GM23248 (cell line): ENCODE measurements around the gene POM121C.
"Not testable (repeated sequence)": the region's sequence is repeated elsewhere in the genome, so short reads cannot be mapped to it uniquely, and the experiment has no call there.

Source experiments
- EZH2 ChIP-seq: fragments of 200-600 bp; sonication (generic); IDR thresholded peaks from 2 replicates; pipeline ENCODE4 v1.6.1; 2018; ENCODE audit warnings: antibody characterized with exemption, mild to moderate bottlenecking; ENCODE audit not compliant: insufficient read depth, poor library complexity, severe bottlenecking
- EZH2phosphoT487 ChIP-seq: fragments of 200-600 bp; sonication (generic); IDR thresholded peaks from 2 replicates; pipeline ENCODE4 v1.6.1; 2018; ENCODE audit warnings: antibody characterized with exemption, moderate library complexity, mild to moderate bottlenecking, low read depth; ENCODE audit not compliant: insufficient read depth

GRCh38 chr7:75400575-75400974 lies 85.5 kb downstream of the POM121C start:
- TF ChIP-seq EZH2, EZH2phosphoT487: not testable (repeated sequence)
